ENCODE data around the gene GJC2.
A peak's percentile ranks its signal among the peaks of the same experiment; 100 is the strongest.

The GJC2 gene

DNA sequence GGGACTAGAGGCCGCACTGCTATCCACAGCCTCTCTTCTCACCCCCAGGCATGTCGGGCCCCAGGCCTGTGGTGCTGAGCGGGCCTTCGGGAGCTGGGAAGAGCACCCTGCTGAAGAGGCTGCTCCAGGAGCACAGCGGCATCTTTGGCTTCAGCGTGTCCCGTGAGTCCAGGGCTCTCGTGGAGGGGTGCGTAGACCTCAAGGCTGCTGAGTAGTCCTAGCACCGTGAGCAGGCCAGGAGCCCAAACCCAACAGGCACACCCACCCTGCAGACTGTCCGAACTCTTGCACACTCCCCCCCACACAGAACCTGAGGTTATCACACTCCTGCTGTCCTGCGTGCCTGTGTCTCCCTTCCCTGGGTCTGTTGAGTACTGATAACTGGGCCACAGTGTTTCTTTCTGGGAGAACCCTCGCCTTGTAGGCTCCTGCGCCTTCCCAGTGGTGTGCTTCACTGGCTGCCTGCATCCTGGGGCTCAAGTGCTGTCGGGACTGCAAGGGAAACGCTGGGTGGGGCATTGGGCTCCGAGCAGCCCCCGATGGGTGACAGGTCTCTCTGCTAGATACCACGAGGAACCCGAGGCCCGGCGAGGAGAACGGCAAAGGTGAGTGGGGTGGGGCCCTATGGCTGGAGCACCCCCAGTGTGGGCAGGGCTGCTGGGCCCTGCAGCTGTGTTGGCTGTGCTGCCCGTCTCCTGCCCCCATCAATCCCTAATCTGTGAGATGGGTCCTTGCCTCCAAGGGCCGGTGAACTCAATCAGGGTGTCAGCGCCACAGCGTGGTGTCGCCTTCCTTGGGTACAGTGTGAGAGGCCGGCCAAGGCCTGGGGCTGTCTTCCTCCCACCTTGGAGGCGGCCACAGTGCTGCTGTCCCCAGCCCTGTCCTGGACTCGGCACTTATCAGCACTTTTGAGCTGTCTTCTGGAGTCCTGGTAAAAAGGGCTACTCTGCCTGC, 4.0 kb upstream of the GJC2 start:
- DNase-seq = no peak

DNA sequence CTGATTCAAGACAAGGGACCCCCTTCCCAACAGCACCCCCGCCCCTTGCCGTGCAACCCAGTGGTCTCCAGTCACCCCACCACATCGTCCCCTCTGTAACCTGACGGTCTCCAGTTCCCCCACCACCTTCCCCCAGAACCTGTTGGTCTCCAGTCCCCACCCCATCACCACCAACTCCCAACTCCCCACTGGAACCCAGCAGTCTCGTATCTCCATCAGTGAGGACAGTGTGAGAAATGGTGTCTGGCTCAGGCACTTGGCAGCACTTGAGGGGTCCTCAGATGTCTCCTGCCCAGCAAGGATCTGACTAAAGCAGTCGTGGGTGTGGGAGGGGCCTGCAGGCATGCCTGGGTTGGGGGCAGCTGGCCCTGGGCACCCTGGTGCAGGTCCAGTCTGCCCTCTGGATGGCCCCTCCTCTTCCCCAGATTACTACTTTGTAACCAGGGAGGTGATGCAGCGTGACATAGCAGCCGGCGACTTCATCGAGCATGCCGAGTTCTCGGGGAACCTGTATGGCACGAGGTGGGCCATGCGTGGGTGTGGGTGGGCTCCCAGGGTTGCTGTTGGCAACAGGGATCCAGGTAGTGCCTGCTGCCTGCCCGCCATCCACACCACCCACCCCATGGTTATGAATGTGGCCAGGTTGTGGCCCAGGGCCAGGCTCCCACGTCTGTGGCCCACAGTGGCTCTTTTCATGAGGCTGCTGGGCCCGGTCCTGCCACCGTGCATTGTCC, 3.1 kb upstream of the GJC2 start:
- no peak for DNase-seq

DNA sequence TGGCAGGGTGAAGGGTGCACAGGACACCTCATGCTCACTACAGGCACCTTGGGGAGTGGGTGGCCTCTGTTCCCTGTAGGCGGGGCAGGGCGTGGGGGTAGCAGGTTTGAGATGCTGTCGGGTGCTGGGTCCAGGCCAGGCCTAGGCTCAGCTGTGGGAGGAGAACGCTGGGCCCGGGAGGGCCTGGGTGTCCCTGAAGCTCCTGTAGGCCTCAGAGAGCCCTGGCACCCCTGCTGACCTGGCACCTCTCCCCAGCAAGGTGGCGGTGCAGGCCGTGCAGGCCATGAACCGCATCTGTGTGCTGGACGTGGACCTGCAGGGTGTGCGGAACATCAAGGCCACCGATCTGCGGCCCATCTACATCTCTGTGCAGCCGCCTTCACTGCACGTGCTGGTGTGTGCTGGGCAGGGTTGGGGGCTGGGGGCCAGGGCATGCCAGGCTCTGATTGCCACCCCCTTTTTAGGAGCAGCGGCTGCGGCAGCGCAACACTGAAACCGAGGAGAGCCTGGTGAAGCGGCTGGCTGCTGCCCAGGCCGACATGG, 2.5 kb upstream of the GJC2 start:
- DNase-seq = no peak

DNA sequence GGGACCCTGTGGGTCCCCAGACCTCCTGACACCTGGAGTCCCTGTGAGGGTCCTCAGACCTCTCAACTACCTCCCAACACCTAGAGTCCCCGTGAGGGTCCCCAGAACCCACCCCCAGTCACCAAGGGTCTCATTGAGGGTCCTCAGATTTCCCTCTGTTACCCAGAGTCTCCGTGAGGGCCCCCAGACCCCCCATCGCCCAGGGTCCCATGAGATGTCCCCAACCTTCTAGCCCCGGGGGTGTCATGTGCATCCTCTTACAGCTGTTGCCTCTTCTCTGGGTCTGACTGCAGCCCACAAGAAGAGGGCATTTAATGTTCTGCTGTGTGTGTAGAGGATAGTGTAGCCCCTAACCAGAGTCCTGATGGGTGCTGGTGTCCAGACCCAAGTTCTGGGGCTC, 2.0 kb upstream of the GJC2 start:
- no peak for DNase-seq

DNA sequence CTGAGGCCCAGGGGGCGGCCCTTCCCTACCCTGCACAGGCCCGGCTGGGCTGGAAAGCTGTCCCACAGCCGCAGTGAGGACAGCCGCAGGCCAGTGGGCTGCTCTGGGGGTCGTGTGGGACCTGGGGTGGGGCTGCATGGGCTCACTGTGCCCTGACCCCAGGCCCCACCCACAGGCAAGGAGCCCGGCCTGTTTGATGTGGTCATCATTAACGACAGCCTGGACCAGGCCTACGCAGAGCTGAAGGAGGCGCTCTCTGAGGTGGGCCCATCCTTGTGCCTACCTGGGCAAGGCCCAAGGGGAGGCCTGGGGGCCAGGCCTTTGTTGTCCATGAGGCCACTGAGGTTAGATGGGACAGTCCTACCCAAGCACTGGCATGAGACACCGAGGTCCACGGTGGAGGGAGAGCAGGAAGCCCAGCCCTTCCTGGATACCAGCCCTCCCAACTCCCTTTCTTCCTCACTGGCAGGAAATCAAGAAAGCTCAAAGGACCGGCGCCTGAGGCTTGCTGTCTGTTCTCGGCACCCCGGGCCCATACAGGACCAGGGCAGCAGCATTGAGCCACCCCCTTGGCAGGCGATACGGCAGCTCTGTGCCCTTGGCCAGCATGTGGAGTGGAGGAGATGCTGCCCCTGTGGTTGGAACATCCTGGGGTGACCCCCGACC, 1.4 kb upstream of the GJC2 start:
- no peak for DNase-seq

DNA sequence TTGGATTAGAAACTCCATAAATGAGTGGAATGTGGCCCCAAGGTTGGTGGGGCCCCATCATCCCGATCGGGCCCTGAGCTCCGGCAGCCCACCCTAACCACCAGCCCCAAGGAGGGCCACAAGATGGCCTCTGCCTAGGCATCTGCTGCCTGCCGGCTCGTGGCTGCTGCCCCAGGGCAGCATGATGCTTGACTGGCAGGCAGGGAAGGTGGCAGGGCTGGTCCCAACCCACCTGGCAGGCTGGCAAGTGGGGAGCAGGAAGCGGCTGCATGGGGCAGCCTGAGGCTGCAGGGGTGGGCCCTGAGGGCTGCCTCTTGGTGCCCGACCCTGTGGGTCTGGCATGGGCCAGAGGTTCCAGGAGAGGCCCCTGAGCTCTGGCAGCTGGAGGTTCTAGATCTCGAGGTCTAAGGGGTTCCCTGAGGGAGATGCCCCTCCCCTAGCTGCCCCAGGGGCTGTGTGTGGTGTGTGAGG, 760 bp upstream of the GJC2 start:
- DNase-seq = no peak

DNA sequence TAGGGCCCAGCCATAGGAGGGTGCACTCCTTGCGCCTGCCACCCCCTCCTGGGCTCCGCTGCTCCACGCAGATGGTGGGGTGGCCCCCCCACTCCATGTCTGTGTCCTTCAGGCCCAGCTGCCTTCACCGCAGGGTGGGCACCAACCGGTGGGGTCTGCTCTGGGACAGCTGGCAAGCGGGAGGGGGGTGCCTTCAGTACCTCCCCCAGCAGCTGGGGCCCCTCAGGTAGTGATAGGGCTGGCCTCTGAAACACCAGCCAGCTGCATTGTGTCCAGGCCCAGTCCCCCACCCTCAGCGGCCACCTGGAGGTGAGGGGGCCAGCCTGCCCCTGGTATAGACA, 360 bp downstream of the GJC2 start:
- no peak for DNase-seq

DNA sequence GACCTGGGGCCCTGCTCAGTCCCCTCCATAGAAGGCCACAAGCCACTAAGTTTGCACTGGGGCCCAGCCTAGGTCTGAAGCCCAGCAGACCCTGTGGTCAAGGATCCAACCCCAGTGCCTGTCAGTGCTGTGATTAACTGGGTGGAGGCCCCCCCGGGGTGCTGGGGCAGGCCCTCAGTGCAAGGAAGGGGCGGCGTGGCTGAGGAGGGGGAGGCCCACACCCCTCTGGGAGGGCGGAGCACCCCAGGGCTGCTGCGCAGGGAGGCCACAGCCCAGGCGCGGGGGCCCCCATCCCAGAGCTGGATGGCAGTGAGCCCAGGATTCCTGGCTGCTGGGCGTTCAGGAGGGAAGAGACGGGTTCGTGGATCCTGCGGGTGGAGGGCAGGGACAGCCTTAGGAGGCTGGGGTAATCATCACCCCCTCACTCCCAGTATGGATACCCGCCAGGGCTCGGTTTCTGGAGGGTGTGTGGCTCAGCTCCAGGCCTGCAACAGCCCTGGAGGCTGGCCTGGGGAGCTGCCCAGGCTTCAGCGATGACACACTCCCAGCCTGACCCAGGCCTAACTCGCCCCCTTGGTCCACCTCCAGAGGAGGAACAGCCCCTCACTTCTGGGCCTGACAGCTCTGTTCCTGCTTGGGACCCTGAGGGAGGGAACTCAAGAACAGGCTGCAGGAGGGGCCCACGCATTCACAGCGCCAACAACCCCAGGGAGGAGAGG, 890 bp downstream of the GJC2 start:
- DNase-seq = peak; percentile 72

DNA sequence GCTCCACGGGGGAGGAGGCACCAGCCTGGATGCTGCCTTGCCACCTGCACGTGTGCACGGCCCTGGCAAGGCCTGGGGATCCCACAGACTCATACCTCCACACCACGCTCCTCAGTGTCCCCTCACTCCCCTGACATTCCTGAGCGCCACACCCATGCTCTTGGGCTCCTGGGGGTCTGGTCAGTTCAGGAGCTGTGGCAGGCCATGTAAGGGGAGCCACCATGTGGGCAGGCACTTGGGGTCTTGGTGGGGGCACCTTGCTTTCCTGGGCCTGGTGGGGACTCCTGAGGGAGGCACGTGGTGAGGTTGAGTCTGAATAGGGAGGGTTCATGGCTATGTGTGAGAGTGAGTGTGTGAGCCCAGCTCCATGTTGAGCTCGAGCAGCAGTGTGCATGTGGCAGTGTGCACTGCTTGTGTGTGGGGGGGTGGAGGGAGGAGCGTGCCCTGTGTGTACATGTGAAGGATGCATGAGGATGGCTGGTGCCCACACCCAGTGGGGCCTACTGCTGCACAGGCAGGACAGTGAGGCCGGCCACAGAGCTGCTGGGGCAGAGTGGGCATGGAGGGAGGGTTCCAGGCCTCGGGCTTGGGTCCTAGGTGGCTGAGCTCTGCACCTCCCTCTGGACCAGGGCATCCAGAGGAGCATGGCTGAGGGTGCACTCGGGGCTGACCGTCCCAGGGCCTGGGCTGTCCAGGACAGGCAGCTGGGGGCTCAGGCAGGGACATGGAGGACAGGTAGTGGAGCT, 1.6 kb downstream of the GJC2 start:
- DNase-seq = no peak

DNA sequence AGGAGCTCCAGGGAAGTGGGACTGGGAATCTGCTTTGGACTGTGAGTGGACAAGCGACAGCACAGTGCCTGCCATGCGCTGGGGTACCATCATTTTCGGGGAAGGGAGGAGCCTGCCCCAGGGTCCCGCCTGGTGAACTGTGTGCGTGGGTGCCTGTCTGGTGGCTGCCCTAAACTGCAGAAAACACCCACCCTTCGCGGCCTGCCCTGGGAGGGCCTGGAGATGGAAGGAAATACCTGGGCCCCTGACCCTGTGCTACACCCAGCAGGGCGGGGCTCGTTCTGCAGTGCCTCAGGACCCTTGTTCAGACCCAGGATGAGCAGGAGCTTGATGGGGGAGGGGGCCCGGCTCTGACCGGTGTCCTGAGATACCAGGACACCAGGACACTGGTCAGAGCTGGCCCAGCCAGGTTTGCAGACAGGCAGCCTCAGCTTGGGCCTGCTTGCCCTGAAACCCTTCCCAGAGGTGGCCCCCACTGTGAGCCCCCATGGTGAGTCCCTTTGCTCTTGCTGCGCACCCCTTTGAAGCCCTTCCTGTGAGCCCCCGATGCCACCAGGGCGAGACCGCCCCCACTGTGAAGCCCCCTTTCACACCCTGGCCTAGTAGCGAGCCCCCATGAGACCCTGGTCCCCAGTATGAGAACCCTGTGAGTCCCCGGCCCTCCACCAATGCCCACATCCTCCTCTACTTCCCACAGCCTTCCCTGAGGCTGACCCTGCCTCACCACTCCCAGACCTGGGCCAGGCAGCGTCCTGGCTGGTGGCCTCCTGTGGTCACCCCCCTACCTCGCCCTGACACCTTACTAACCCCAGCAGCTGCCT, 2.6 kb downstream of the GJC2 start:
- no peak for DNase-seq

DNA sequence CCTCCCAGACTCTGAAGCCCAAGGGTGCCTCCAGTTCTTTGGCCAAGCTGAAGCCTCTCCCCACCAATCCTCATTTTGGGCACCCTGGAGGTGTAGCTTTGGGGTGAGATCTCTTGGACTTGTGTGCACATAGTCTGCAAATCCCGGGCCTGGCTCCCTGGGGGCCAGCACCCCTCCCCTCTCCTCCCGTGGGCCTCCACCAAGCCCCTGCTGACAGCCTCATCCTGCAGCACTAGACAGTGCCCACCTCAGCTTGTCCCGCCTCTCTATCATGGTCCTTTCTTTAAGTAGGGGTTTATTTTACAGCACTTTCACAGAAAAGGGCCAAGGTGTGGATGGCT, 3.2 kb downstream of the GJC2 start:
- DNase-seq = no peak

DNA sequence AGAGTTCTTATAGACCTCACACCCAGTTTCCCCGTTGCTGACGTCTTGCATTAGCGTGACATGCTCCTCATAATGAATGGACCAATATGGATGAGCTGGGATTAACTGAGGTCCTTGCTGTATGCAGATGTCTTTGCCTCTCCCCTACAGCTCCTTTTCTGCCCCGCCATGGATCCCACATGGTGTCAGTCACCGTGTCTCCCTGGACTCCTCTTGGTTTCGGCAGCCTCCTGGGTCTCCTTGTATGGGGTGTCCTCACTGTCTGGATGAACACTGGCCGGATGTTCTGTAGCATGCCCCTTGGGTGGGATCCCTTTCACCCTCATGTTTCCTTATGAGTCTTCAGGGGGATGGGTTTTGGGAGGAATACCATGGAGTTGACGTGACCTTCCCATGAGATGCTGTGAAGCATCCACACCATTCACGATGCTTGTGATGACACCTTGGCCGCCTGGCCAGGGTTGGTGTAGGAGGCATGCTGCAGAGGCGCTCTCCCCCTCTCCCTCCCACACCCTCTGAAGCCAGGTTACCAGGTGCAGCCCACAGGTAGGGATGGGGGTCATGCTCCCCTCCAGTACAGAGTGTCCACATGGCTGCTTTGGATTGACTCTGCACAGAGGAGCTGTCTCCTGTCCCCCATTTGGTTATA, 4.4 kb downstream of the GJC2 start:
- no peak for DNase-seq

DNA sequence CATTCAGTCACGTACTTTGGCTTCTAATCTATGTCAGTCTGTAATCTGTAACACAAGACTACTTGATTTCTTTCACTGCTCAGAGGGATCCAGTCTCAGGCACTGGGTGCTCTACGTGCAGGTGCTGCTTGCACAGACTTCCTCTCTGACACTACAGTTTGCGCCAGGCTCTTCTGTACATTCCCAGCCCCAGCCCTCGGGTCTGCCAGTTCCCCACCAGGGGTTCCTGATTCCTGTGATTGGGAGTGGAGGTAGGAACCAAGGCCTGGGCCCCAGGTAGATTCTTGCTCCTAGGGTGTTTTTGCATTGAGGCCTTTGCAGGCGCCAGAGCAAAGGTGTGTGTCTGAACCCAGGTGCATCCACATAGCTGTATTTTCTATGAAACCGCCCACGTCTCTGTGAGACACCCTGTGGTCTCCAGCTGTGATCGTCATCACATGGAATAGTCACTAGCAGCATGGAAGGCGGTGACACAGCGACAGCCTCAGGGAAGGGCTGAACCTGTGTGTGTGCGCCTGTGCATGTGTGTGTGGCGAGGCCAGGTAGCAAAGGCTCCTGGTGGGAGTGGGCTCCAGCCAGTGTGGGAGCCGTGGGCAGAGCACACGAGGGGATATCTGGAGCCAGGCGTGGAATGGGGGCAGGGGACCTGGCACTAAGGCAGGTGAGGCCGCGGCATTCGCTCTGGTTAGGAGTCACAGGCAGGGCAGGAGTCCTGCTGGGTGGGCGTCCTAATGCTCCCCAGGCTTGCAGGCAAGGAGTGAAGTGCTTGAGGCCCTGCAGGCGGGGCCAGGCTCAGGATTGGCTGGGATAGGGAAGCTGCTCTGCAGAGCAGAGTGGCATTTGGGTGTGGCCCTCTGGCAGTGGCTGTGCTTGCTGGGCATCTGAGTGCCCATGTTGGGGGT, 5.2 kb downstream of the GJC2 start:
- no peak for DNase-seq

DNA sequence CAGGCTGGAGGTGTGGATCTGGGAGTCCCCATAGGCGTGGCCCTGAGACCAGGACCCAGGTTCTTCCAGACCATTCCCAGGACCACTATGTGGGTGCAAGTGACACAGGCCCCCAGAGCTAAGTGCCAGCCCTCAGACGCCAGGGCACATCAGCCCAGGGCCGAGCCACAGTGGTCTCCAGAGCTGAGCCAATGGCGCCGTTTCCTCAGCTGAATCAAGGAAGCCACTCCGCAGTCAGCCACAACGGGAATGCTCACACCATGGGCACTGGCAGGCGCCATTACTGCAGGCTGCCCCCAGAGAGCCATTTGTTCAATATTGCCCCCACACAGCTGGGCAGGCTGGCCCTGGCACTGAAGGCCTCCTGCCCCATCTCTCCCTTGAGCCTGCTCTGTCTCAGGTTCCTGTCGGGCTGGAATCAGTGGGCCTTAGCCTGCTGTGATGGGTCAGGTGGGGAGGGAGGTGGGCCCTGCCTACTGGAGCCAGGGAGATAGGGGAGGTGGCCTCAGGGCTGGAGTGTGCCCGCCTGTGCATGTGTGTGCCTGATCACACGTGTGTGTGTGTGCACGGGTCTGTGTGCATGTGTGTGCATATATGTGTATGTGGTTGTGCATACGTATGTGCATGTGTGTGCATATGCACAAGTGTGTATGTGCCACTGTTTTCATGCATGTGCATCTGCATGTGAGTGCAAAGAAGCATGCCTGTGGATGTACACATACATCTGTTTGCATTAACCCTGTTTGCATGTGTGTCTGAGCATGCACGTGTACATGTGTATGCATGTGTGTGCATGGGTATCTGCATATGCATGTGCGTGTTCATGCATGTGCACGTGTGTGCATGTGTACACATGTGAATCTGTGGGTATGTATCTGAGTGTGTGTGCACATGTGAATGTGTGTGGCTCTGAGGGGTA, 6.1 kb downstream of the GJC2 start:
- no peak for DNase-seq

DNA sequence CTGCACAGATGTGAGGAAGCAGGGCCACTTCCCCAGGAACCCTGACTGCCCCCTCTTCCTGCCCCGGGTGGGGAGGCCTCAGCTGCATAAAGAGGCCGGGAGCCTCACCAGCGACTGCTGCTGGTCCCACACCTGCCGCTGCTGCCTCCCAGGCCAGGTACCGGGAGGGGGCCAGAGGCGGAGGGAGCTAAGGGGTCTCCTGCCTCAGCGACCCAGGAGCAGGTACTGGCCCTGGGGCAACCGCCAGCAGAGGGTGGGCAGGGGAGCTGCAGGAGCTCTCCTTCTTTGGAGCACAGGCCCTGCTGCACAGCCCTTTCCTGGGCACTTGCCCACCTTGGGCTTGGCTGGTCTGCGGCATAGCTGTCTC, 6.8 kb downstream of the GJC2 start:
- no peak for DNase-seq

DNA sequence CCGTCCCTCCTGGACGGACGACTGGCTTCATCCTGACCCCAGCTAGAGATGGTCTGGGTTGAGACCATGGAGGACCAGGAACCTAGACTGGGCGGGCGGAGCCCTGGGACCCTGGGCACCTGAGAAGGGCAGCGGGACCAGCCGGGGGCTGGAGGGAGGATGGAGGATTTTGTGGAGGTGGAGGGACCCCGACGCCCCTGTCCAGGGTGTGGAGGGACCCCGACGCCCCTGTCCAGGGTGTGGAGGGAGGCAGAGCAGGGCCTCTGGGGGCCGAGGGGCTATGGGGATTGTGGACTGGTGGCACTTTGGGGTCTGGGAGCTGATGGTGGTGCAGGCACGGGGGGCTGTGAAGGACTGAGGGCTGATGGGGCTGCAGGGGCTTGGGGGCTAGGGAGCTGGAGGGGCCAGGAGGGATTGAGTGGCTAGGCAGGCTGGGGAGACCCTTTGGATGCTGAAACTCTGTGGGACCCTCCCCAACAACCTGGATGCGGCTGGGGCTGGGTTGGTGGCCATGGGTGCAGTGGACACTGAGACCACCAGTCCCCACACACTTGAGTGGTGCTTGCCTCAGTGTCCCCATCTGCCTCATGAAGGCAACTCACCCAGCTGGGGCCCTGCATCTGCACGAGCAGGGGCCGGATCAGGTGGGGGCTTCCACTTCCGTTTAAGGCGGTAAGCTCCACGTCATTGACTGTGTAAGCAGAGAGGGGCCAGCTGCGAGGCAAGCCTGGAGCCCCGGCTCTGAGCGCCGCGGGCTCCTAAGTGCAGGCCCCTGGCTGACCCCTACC, 7.4 kb downstream of the GJC2 start:
- DNase-seq = no peak

DNA sequence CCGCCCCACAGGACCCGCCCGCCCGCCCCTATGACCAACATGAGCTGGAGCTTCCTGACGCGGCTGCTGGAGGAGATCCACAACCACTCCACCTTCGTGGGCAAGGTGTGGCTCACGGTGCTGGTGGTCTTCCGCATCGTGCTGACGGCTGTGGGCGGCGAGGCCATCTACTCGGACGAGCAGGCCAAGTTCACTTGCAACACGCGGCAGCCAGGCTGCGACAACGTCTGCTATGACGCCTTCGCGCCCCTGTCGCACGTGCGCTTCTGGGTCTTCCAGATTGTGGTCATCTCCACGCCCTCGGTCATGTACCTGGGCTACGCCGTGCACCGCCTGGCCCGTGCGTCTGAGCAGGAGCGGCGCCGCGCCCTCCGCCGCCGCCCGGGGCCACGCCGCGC, 8.0 kb downstream of the GJC2 start:
- no peak for DNase-seq
